ENCODE measurements around the gene PHF2.

DNA sequence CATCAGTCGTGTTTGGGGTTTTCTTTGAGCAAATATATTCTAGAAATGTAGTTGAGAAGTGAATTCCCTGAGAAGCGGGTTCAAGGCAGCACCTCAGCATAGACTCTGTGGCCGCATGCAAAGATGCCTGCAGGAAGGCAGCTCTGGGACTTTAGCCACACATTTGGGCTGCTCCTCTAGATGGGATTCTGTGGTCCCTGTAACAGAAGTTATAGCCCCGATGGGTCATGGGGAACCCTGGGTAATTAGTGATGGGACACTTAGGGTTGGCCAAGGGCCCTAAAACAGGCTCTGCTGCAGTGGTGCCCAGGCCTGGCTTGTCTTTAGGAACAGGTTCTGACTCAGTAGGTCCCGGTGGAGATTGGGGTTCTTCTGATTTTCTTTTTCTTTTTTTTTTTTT lies 36.8 kb downstream of the PHF2 start:
- TF ChIP-seq, protein P1, sequence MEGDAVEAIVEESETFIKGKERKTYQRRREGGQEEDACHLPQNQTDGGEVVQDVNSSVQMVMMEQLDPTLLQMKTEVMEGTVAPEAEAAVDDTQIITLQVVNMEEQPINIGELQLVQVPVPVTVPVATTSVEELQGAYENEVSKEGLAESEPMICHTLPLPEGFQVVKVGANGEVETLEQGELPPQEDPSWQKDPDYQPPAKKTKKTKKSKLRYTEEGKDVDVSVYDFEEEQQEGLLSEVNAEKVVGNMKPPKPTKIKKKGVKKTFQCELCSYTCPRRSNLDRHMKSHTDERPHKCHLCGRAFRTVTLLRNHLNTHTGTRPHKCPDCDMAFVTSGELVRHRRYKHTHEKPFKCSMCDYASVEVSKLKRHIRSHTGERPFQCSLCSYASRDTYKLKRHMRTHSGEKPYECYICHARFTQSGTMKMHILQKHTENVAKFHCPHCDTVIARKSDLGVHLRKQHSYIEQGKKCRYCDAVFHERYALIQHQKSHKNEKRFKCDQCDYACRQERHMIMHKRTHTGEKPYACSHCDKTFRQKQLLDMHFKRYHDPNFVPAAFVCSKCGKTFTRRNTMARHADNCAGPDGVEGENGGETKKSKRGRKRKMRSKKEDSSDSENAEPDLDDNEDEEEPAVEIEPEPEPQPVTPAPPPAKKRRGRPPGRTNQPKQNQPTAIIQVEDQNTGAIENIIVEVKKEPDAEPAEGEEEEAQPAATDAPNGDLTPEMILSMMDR (IDR thresholded peaks at IDR 0.05), result no peak
- TF ChIP-seq POLR2AphosphoS5 (IDR thresholded peaks at IDR 0.05), result no peak
- no peak for TF ChIP-seq POLR2A (IDR thresholded peaks at IDR 0.05)
